ENCODE data around the gene SCYGR2.
A peak's percentile ranks its signal among the peaks of the same experiment; 100 is the strongest.

SCYGR2 gene

DNA sequence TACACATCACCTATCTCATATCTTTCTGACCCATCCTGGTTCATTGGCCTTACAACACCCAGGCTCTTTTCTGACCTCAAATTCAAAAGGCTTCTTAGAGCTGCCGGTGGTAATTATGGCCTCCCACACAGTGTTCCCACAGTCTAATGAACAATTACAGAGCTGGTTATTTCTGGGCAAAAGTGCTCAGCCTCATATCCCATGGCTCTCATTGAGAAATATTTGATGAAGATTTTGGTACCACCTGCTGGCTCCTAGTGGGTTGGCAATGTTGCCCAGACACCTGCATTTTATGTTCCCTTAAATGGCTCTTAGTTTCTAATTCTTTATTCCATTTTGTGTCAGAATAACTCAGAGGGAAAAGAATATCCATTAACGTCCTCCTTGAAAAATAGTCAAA lies 20.1 kb upstream of the SCYGR2 start:
- Histone ChIP-seq H3K4me2 (ENCODE audit: low read length) (no peak overlapping the region), H3K9me2 (ENCODE audit: low read depth, low read length) (no peaks in the 10 kb centered on the region), H4K20me1 (ENCODE audit: insufficient read depth, low read length) (no peaks in the 10 kb centered on the region), H3K9ac (ENCODE audit: low read length) (no peak overlapping the region), H3K36me3 (ENCODE audit: insufficient read depth, low read length) (no peaks in the 10 kb centered on the region), H3K9me3 (ENCODE audit: low read length) (0 out of 2 replicates have a peak, but pooled peaks cover 6% of the 10 kb centered on the region), H3K79me2 (ENCODE audit: insufficient read depth, low read length) (no peaks in the 10 kb centered on the region), H3K4me1 (ENCODE audit: insufficient read depth, low read length, severe bottlenecking) (no peaks in the 10 kb centered on the region), H3F3A (ENCODE audit: insufficient read depth, low read length) (no peaks in the 10 kb centered on the region), H3K27me3 (ENCODE audit: insufficient read depth, low read length) (no peaks in the 10 kb centered on the region), H2AFZ (ENCODE audit: low read length) (no peak overlapping the region), H3K27ac (ENCODE audit: low read depth, low read length, poor library complexity, severe bottlenecking) (no peak overlapping the region), H3K4me3 (ENCODE audit: low read depth, low read length, poor library complexity, severe bottlenecking) (no peak overlapping the region)
- peak; percentile 49 for TF ChIP-seq CTCF (IDR thresholded peaks at IDR 0.05; ENCODE audit: low read length)
- no peak for TF ChIP-seq EZH2 (IDR thresholded peaks at IDR 0.05; ENCODE audit: borderline replicate concordance, low read length)

DNA sequence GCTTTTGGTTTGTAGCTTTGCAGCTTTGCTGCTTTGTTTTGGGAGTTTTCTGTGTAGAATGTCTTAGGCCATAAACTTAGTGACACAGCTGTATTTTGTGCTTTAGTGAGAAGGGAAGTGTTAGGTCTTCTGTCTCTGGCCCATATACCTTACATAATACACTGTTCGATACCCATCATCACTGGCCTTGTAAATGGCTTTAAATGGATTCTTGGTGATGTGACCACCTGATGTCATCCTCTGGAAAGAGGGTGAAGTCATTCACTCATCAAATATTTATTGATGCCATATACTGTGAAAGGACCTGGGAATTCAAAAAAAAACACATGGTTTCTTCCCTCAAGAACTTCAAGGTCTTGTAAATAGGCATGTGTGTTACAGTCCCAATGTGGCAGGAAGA lies 18.9 kb upstream of the SCYGR2 start:
- H3K9me3 ChIP-seq (ENCODE audit: low read length) = 0 out of 2 replicates have a peak, but pooled peaks cover 6% of the 10 kb centered on the region
- H3K36me3 ChIP-seq (ENCODE audit: insufficient read depth, low read length) = no peaks in the 10 kb centered on the region
- no peak overlapping the region for H3K27ac ChIP-seq (ENCODE audit: low read depth, low read length, poor library complexity, severe bottlenecking)
- no peaks in the 10 kb centered on the region for H3K27me3 ChIP-seq (ENCODE audit: insufficient read depth, low read length)
- H4K20me1 ChIP-seq (ENCODE audit: insufficient read depth, low read length) = no peaks in the 10 kb centered on the region
- no peaks in the 10 kb centered on the region for H3F3A ChIP-seq (ENCODE audit: insufficient read depth, low read length)
- TF ChIP-seq CTCF (IDR thresholded peaks at IDR 0.05; ENCODE audit: low read length) = no peak
- TF ChIP-seq EZH2 (IDR thresholded peaks at IDR 0.05; ENCODE audit: borderline replicate concordance, low read length) = no peak
- no peak overlapping the region for H3K4me2 ChIP-seq (ENCODE audit: low read length)
- H3K79me2 ChIP-seq (ENCODE audit: insufficient read depth, low read length) = no peaks in the 10 kb centered on the region
- H3K9me2 ChIP-seq (ENCODE audit: low read depth, low read length) = no peaks in the 10 kb centered on the region
- no peak overlapping the region for H3K9ac ChIP-seq (ENCODE audit: low read length)
- H2AFZ ChIP-seq (ENCODE audit: low read length) = no peak overlapping the region
- no peak overlapping the region for H3K4me3 ChIP-seq (ENCODE audit: low read depth, low read length, poor library complexity, severe bottlenecking)
- no peaks in the 10 kb centered on the region for H3K4me1 ChIP-seq (ENCODE audit: insufficient read depth, low read length, severe bottlenecking)

GRCh38 chr2:227582369-227582768 lies 16.3 kb upstream of the SCYGR2 start:
- no peak overlapping the region for H3K27ac ChIP-seq (ENCODE audit: low read depth, low read length, poor library complexity, severe bottlenecking)
- no peak overlapping the region for H2AFZ ChIP-seq (ENCODE audit: low read length)
- no peaks in the 10 kb centered on the region for H3F3A ChIP-seq (ENCODE audit: insufficient read depth, low read length)
- no peaks in the 10 kb centered on the region for H3K79me2 ChIP-seq (ENCODE audit: insufficient read depth, low read length)
- H3K9me3 ChIP-seq (ENCODE audit: low read length) = 0 out of 2 replicates have a peak, but pooled peaks cover 6% of the 10 kb centered on the region
- no peaks in the 10 kb centered on the region for H3K27me3 ChIP-seq (ENCODE audit: insufficient read depth, low read length)
- no peaks in the 10 kb centered on the region for H4K20me1 ChIP-seq (ENCODE audit: insufficient read depth, low read length)
- H3K4me2 ChIP-seq (ENCODE audit: low read length) = no peak overlapping the region
- H3K9ac ChIP-seq (ENCODE audit: low read length) = no peak overlapping the region
- H3K36me3 ChIP-seq (ENCODE audit: insufficient read depth, low read length) = no peaks in the 10 kb centered on the region
- H3K9me2 ChIP-seq (ENCODE audit: low read depth, low read length) = no peaks in the 10 kb centered on the region
- no peak overlapping the region for H3K4me3 ChIP-seq (ENCODE audit: low read depth, low read length, poor library complexity, severe bottlenecking)
- H3K4me1 ChIP-seq (ENCODE audit: insufficient read depth, low read length, severe bottlenecking) = no peaks in the 10 kb centered on the region
- TF ChIP-seq CTCF (IDR thresholded peaks at IDR 0.05; ENCODE audit: low read length) (no peak), EZH2 (IDR thresholded peaks at IDR 0.05; ENCODE audit: borderline replicate concordance, low read length) (no peak)

Data from OCI-LY1 (cell line).